ENCODE data around the gene ATP9A.

DNA sequence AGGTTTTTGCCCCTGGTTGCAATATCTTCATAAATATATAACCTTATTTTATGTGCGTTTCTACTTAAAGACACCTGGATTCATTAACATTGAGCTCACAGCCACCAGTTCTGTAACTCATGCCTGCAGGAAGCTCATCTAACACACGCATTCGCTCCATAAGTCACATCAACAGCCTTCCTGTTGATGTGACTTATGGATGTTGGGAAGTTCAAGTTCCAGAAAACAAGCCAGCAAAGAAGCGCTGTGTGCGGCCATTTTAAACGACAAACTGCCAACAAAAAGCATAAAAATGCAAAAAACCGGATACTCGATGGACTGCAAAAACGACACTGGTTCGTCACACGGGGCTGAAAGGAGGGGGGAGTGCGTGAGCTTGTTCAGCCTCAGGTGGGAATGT is 147.8 kb downstream of the ATP9A start:
- TF ChIP-seq REST (IDR thresholded peaks at IDR 0.05) = no peak
- TF ChIP-seq, protein P1, sequence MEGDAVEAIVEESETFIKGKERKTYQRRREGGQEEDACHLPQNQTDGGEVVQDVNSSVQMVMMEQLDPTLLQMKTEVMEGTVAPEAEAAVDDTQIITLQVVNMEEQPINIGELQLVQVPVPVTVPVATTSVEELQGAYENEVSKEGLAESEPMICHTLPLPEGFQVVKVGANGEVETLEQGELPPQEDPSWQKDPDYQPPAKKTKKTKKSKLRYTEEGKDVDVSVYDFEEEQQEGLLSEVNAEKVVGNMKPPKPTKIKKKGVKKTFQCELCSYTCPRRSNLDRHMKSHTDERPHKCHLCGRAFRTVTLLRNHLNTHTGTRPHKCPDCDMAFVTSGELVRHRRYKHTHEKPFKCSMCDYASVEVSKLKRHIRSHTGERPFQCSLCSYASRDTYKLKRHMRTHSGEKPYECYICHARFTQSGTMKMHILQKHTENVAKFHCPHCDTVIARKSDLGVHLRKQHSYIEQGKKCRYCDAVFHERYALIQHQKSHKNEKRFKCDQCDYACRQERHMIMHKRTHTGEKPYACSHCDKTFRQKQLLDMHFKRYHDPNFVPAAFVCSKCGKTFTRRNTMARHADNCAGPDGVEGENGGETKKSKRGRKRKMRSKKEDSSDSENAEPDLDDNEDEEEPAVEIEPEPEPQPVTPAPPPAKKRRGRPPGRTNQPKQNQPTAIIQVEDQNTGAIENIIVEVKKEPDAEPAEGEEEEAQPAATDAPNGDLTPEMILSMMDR (IDR thresholded peaks at IDR 0.05; ENCODE audit: low read depth, low read length, missing input control) = no peak
- no peak for TF ChIP-seq ATF3 (IDR thresholded peaks at IDR 0.05)

Data from liver (tissue), 3 donors.